WERI-Rb-1 (cell line): ENCODE measurements around the gene LRRC30.
"Not testable (repeated sequence)": the region's sequence is repeated elsewhere in the genome, so short reads cannot be mapped to it uniquely, and the experiment has no call there.

Source experiments
- DNase-seq: peaks from one replicate; pipeline ENCODE4 v3.0.0-alpha.2; 2020
- H3K27ac ChIP-seq: fragments of 250-450 bp; sonication (Bioruptor Pico); 2 replicates; pipeline ENCODE4 v1.5.1; 2020; ENCODE audit warnings: mild to moderate bottlenecking, moderate library complexity
- H3K27me3 ChIP-seq: fragments of 250-450 bp; sonication (Bioruptor Pico); 2 replicates; pipeline ENCODE4 v1.5.1; 2021; ENCODE audit warnings: mild to moderate bottlenecking, low read depth, moderate library complexity; ENCODE audit not compliant: insufficient read depth, severe bottlenecking
- H3K36me3 ChIP-seq: fragments of 250-450 bp; sonication (Bioruptor Pico); 2 replicates; pipeline ENCODE4 v1.5.1; 2020; ENCODE audit warnings: mild to moderate bottlenecking, moderate library complexity
- H3K4me3 ChIP-seq: 2 replicates; pipeline ENCODE4 v1.5.1; 2011; ENCODE audit warnings: low read depth, mild to moderate bottlenecking, control low read depth, low read length
- H3K9me3 ChIP-seq: fragments of 250-450 bp; sonication (Bioruptor Pico); 2 replicates; pipeline ENCODE4 v1.5.1; 2021; ENCODE audit warnings: mild to moderate bottlenecking, moderate library complexity; ENCODE audit not compliant: severe bottlenecking
- TF ChIP-seq, protein P1 (sequence below): IDR thresholded peaks from 2 replicates; pipeline ENCODE4 v1.5.1; 2011; ENCODE audit warnings: low read depth, mild to moderate bottlenecking, control low read depth, inconsistent platforms, low read length

The LRRC30 gene

DNA sequence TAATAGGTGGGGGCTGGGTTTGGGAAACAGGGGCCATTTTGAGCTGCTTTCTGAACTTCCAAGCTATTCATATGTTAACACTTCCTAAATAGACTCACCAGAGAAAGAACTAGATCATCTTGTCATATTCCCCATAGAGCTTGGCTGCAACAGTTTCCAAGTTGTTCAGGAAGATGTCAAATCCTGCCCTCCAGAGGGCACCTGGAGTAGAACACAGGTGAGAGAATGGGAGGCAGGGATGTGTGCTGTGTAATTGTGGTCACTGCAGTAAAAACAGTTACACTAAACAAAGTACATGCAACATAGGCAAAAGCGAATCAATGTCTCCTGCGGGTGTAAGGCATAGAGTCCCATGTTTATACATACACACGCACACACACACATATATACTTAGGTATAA, 34.5 kb upstream of the LRRC30 start:
- no peaks in the 10 kb centered on the region for H3K36me3 ChIP-seq
- no peaks in the 10 kb centered on the region for H3K27me3 ChIP-seq
- TF ChIP-seq, protein P1, sequence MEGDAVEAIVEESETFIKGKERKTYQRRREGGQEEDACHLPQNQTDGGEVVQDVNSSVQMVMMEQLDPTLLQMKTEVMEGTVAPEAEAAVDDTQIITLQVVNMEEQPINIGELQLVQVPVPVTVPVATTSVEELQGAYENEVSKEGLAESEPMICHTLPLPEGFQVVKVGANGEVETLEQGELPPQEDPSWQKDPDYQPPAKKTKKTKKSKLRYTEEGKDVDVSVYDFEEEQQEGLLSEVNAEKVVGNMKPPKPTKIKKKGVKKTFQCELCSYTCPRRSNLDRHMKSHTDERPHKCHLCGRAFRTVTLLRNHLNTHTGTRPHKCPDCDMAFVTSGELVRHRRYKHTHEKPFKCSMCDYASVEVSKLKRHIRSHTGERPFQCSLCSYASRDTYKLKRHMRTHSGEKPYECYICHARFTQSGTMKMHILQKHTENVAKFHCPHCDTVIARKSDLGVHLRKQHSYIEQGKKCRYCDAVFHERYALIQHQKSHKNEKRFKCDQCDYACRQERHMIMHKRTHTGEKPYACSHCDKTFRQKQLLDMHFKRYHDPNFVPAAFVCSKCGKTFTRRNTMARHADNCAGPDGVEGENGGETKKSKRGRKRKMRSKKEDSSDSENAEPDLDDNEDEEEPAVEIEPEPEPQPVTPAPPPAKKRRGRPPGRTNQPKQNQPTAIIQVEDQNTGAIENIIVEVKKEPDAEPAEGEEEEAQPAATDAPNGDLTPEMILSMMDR, result peak; percentile 48
- no peak for DNase-seq
- H3K27ac ChIP-seq, result no peak overlapping the region
- peaks cover 2% of the 10 kb centered on the region for H3K9me3 ChIP-seq
- no peak overlapping the region for H3K4me3 ChIP-seq

DNA sequence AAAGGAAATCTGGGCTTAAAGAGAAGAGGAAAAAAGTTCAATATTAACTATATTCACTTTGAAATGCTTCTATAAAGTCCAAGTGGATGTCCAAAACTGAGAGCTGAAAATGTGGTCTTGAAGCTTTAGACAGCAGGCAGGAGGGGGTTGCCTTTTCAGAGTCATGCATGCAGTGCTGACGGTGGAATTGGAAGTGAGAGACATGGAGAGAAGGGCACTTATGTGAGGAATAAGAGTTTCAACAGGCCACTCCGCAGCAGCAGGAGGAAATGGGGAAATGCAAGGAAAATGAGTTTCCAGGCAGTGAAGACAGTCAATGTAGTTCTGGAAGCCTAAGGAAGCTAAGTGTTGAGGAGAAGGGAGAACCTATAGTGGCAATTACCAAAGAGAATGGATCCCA, 33.0 kb upstream of the LRRC30 start:
- no peaks in the 10 kb centered on the region for H3K27me3 ChIP-seq
- no peak overlapping the region for H3K27ac ChIP-seq
- H3K4me3 ChIP-seq, result no peak overlapping the region
- H3K9me3 ChIP-seq, result no peaks in the 10 kb centered on the region
- no peaks in the 10 kb centered on the region for H3K36me3 ChIP-seq
- TF ChIP-seq, protein P1, result no peak
- no peak for DNase-seq

DNA sequence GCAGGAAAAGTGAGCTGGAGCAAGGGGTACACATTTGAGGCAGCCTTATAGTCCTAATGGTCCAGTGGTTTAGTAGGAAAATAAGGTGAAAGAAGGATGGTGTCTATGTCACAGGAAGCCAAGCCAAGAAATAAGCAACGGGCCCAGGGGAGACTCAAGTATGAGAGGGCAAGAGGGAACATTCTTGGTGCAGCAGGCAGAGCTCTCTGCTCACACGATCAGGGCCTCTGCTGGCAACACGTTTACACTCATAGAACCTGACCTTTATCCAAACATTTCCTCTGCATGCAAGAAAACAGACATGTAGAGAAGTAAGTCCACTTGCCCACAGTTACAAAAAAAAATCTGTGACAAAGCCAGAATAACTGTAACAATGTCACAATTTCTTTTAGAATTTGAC, 32.6 kb upstream of the LRRC30 start:
- Histone ChIP-seq H3K27me3 (no peaks in the 10 kb centered on the region), H3K36me3 (no peaks in the 10 kb centered on the region), H3K9me3 (no peaks in the 10 kb centered on the region), H3K4me3 (no peak overlapping the region), H3K27ac (no peak overlapping the region)
- no peak for DNase-seq
- TF ChIP-seq, protein P1, result no peak

DNA sequence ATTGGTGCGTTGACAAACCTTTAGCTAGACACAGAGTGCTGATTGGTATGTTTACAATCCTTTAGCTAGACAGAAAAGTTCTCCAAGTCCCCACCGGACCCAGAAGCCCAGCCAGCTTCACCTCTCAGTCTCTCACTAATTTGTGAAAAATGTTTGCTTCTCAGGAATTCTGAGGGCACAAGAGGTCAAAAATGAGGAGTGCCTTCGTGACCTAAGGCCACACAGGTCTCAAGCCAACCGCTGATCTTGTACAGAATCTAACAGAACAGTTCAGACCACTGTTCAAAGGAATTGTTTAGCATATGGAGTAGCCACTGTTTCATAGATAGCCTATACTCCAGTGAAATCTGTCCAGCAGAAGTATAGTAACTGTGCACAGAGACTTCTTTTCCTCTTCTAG, 29.8 kb upstream of the LRRC30 start:
- Histone ChIP-seq H3K4me3 (no peak overlapping the region), H3K36me3 (no peaks in the 10 kb centered on the region), H3K27ac (no peak overlapping the region), H3K9me3 (no peaks in the 10 kb centered on the region), H3K27me3 (no peaks in the 10 kb centered on the region)
- DNase-seq, result no peak
- TF ChIP-seq, protein P1, result no peak

DNA sequence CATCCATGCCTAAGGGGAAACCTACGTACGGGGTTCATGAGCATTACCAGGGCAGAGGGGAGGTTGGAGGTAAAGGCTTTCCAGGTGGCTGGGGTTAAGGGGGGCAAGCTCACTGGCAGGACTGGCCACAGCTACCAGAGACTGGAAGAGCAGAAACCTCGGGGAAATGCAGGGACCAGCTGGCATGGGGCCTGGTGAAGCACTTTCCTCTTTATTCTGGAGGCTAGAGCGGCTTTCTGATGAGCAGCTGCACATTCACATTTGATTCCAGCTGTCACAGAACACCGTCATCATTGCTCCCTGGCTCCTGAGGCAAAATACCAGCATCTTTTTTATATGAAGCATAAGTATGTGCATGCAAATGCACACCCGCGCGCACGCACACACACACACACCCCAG, 28.7 kb upstream of the LRRC30 start:
- no peaks in the 10 kb centered on the region for H3K9me3 ChIP-seq
- no peak overlapping the region for H3K27ac ChIP-seq
- no peaks in the 10 kb centered on the region for H3K36me3 ChIP-seq
- H3K27me3 ChIP-seq, result no peaks in the 10 kb centered on the region
- TF ChIP-seq, protein P1, result no peak
- DNase-seq, result no peak
- no peak overlapping the region for H3K4me3 ChIP-seq

DNA sequence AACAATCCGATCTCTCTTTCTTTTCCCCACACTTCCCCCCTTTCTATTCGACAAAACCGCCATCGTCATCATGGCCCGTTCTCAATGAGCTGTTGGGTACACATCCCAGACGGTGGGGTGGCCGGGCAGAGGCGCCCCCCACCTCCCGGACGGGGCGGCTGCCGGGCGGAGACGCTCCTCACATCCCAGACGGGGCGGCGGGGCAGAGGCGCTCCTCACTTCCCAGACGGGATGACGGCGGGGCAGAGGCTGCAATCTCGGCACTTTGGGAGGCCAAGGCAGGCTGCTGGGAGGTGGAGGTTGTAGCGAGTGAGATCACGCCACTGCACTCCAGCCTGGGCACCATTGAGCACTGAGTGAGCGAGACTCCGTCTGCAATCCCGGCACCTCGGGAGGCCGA, 27.3 kb upstream of the LRRC30 start:
- not testable (repeated sequence) for DNase-seq, H3K27me3 ChIP-seq, H3K27ac ChIP-seq, H3K4me3 ChIP-seq, H3K9me3 ChIP-seq, H3K36me3 ChIP-seq
